ENCODE measurements around the gene MELK.

DNA sequence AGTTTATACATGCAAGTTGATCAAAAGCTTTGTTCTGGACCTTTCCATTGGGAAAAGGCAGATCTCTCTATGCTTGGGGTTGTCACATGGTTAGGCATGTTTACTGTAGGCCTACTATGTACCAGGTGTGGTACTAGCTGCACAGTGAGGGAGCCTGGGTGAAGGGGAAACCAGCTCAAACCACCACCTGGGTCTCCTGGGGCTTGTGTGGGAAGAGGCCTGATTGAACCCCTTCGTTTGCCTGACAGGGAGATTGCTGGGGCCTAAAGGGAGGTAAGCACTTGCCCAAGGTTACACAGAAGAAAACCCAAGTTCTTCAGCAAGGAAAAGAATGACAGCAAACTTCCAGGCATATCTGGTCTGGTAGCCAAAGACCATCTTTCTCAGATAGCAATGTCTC, 145.9 kb downstream of the MELK start:
- TF ChIP-seq EZH2 (IDR thresholded peaks at IDR 0.05; ENCODE audit: borderline replicate concordance, low read depth, low read length, severe bottlenecking) (no peak), MYC (IDR thresholded peaks at IDR 0.05; ENCODE audit: low read depth, low read length) (no peak), POLR2A (IDR thresholded peaks at IDR 0.05; ENCODE audit: low read depth, low read length) (no peak), POLR2AphosphoS5 (IDR thresholded peaks at IDR 0.05; ENCODE audit: insufficient read depth, low read depth, low read length) (no peak), FOS (IDR thresholded peaks at IDR 0.05; ENCODE audit: borderline replicate concordance, insufficient read depth, low read length) (no peak), JUN (IDR thresholded peaks at IDR 0.05; ENCODE audit: borderline replicate concordance, insufficient read depth, insufficient read length, low read depth) (no peak)
- TF ChIP-seq, protein P1, sequence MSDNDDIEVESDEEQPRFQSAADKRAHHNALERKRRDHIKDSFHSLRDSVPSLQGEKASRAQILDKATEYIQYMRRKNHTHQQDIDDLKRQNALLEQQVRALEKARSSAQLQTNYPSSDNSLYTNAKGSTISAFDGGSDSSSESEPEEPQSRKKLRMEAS (IDR thresholded peaks at IDR 0.05; ENCODE audit: insufficient read depth, insufficient read length) = no peak
- TF ChIP-seq, protein P2, sequence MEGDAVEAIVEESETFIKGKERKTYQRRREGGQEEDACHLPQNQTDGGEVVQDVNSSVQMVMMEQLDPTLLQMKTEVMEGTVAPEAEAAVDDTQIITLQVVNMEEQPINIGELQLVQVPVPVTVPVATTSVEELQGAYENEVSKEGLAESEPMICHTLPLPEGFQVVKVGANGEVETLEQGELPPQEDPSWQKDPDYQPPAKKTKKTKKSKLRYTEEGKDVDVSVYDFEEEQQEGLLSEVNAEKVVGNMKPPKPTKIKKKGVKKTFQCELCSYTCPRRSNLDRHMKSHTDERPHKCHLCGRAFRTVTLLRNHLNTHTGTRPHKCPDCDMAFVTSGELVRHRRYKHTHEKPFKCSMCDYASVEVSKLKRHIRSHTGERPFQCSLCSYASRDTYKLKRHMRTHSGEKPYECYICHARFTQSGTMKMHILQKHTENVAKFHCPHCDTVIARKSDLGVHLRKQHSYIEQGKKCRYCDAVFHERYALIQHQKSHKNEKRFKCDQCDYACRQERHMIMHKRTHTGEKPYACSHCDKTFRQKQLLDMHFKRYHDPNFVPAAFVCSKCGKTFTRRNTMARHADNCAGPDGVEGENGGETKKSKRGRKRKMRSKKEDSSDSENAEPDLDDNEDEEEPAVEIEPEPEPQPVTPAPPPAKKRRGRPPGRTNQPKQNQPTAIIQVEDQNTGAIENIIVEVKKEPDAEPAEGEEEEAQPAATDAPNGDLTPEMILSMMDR (IDR thresholded peaks at IDR 0.05; ENCODE audit: extremely low read depth in 1 of 2, insufficient read depth in 1 of 2, low read depth in 1 of 2, low read length in 2 of 2) = no peak

All from endothelial cell of umbilical vein (primary cell).